ENCODE measurements around the gene RPS28.
"Not testable (repeated sequence)": the region's sequence is repeated elsewhere in the genome, so short reads cannot be mapped to it uniquely, and the experiment has no call there.

RPS28 gene

DNA sequence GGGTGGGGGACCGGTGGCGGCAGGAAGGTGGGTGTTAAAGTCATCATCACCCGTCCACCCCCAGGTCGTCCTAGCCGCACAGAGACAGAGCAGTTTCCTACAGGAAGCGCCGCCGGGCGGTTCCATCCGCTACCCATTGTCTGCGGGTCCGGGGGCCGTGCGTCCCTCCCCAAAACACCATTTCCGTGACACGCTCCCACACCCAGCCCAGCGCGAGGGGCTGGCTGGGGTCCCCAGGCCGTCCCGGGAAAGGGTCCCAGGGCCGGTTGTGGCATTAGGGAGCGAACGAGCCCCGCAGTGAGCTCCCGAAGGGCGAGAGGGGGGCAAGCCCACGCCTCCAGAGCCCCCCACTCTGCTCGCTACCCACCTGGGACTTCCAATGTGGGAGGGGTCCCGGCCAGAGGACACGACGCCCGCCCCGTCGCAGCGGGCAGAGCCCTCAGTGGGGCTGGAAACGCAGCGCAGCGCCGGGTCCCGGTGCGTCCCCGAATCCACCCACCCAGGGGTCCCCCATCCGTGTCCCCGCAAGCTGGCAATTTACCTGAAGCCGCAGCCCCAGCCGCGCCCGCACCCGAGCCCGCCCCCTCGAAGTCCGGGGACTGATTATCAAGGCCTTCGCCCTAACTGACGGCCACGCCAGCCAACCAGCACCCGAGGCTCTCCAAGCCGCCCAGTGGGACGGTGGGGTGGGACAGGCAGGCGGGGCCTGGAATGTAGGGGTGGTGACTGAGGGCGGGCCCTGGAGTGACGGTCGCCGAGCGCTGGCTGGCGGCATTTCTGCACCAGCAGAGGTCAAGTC lies 21.6 kb downstream of the RPS28 start, which contains the start of gene KANK3:
KANK3 (minus strand) TSS at position 579 of the 799 bp plus-strand sequence. CDS start 5,434 bp downstream, outside the sequence.
- DNase-seq = peak; percentile 95 to 98 (median 96)

DNA sequence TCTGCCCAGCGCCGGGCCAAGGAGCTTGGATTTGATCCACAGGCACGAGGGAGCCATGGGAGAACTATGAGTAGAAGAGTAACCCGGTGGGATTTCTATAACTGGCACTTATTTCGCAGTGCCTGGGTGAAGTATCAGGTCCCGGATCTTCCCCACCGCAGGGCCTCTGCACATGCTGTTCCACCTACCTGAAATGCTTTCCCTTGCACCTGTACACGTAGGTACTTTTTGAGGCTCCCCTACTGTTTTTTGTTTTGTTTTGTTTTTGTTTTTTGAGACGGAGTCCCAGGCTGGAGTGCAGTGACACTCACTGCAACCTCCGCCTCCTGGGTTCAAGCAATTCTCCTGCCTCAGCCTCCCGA lies 22.2 kb downstream of the RPS28 start:
- no peak for DNase-seq

DNA sequence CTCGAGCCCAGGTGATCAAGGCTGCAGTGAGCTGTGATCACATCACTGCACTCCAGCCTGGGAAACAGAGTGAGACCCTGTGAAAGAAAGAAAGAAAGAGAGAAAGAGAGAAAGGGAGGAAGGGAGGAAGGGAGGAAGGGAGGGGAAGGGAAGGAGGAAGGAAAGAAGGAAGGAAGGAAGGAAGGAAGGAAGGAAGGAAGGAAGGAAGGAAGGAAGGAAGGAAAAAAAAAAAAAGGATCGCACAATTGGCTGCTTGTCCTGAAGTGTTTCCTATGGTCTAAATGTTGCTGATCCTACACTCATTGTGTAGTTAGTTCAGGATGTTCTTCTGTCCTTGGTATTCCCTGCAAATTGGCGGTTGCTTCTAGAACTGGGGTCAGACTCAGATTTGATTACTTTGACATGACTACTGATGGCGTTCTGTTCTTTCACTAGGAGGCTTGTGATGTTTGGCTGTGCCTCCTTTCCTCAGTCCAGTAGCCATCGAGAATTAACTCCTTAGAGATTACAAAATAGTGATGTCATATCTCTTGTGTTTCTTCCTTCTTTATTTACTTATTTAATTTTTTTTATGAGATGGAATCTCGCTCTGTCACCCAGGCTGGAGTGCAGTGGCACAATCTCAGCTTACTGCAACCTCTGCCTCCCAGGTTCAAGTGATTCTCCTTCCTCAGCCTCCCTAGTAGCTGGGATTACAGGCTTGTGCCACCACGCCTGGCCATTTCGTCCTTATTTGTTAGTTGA lies 28.5 kb downstream of the RPS28 start:
- DNase-seq = not testable (repeated sequence)

DNA sequence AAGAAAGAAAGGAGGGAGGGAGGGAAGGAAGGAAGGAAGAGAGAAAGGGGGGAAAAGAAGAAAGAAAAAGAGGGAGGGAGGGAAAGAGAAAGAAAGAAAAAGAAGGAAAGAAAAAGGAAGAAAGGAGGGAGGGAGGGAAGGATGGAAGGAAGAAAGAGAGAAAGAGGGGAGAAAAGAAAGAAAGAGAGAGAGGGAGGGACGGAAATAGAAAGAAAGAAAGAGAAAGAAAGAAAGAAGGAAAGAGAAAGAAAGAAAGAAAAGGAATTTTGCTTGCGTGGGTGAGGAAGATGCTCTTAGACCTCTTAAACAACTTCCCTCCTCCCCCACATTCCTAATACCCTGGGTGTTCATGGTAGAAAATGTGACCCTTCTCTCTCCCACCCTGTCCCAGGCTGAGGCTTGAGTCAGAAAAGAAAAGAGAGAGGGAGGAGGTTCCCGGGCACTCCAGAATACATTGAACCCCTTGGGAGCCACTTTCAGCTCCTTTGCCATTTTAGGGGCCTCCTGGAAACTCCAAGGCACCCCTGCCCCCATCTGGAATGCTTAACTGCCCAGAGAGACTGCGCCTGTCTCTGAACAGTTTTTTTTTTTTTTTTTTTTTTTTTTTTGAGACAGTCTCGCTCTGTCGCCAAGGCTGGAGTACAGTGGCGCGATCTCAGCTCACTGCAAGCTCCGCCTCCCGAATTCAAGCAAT lies 31.0 kb downstream of the RPS28 start:
- DNase-seq = peak in 3 of 4 experiments; percentile 31 to 51 (median 49)

DNA sequence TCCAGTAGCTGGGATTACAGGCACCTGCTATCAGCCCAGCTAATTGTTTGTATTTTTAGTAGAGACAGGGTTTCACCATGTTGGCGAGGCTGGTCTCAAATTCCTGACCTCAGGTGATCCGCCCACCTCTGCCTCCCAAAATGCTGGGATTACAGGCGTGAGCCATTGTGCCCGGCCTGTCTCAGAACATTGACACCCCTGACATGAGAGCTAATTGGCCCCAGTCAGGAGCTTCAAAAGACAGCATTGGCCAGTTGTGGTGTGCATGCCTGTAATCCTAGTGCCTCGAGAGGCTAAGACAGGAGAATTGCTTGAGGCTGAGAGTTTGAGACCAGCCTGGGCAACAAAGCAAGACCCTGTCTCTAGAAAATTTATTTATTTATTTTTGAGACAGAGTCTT lies 31.5 kb downstream of the RPS28 start:
- not testable (repeated sequence) for DNase-seq

DNA sequence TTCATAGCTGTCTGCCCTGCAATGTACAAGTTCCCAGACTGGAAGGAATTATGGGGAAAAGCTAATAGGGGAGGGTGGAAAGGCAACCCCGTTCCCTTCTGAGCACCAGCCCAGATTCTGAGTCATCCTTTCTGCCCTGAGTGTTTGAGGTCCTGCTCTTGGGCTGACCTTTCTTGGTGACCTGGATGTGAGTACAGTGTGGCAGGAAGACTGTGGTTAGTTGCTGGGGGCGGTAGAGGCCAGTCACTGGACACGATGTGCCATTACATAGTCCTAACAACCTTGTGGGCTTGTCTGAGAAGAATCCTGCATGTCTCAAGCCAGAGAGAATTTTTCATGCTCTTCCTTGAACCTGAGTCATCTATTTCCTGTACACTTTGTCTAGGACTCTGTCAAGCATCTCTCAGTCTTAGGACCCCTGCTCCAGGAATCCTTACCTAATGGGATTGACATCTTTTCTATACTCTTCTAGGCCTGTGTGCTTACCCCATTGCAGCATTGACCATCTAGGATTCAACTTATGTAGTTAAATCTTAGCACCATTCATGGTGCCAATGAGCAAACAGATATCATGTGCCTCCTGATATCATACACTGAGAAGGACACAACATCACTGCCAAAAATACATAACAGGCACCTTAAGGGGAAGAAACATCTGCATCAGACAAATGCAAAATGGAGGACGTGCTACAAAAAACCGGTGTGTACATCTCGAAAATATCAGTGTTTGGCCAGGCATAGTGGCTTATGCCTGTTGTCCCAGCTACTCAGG lies 34.5 kb downstream of the RPS28 start:
- DNase-seq = peak; percentile 84 to 94 (median 88)

DNA sequence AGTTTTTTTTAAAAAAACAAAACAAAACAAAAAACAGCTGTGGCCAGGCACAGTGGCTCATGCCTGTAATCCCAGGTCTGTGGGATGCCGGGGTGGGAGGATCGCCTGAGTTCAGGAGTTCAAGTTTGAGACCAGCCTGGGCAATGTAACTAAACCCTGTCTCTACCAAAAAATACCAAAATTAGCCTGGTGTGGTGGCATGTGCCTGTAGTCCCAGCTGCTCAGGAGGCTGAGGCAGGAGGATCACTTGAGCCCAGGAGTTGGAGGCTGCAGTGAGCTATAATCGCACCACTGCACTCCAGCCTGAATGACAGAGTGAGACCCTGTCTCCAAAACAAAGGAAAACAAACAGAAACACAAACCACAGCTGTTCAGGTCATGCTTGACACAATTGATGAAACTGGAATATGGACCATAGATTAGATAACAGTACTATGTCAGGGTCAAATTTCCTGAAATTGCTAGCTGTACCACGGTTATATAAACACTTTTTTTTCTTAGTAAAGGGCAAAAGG lies 35.8 kb downstream of the RPS28 start:
- DNase-seq = no peak

DNA sequence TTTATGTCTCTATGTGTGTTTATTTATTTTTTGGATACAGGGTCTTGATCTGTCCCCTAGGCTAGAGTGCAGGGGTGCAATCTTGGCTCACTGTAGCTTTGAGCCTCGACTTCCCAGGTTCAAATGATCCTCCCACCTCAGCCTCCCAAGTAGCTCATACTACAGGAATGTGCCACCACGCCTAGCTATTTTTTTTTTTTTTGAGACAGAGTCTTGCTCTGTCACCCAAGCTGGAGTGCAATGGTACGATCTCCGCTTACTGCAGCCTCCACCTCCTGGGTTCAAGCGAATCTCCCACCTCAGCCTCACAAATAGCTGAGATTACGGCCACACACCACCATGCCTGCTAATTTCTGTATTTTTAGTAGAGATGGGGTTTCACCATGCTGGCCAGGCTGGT lies 37.7 kb downstream of the RPS28 start:
- DNase-seq = no peak

DNA sequence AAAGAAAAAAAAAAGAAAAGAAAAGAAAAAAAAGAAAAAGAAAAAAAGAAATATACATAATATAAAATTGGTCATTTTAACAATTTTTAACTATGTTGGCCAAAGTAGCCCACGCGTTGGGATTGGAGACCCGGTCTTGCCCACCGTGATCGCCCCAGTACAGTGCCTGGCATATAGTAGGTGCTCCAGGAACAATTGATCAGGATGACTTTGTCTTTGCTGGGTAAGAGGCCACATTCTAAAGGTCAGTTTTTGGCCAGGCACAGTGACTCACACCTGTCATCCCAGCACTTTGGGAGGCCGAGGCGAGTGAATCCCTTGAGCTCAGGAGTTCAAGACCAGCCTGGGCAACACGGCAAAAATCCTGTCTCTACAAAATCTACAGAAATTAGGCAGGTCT lies 38.9 kb downstream of the RPS28 start:
- no peak for DNase-seq

DNA sequence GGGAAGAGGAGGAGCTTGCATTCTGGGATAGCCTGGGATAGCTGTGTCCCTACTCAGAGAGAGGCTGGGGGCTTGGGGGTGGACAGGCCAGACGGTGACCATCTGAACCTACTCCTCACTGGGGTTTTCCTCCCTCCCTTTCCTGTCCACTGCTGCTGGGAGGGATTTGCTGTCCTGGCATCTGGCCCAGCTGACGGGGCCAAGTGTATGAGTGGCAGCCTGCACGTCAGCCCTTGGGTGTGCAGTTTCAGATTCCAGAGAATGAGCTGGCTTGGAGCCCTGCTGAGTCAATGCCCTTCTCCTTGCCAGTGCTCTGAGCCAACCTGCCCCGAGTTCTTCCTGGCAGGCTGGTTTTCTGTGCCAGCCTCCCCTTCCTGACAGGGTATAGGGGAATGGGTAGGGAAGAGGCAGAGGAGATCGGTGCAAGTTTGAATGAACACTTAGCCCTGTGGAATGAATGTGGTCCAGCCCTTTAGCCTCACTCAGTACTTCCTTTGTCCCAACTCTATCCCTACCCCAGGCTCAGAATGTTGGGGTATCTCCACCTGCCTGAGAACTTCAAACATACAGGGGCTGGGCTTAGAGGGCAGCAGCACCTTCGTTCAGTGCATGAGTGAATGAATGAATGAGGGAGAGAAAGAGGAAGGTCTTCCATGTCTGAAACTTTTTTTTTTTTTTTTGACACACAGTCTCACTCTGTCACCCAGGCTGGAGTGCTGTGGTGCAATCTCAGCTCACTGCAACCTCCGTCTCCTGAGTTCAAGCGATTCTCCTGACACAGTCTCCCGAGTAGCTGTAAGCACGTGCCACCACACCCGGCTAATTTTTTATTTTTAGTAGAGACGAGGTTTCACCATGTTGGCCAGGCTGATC lies 40.9 kb downstream of the RPS28 start:
- DNase-seq = peak; percentile 87 to 93 (median 89)

DNA sequence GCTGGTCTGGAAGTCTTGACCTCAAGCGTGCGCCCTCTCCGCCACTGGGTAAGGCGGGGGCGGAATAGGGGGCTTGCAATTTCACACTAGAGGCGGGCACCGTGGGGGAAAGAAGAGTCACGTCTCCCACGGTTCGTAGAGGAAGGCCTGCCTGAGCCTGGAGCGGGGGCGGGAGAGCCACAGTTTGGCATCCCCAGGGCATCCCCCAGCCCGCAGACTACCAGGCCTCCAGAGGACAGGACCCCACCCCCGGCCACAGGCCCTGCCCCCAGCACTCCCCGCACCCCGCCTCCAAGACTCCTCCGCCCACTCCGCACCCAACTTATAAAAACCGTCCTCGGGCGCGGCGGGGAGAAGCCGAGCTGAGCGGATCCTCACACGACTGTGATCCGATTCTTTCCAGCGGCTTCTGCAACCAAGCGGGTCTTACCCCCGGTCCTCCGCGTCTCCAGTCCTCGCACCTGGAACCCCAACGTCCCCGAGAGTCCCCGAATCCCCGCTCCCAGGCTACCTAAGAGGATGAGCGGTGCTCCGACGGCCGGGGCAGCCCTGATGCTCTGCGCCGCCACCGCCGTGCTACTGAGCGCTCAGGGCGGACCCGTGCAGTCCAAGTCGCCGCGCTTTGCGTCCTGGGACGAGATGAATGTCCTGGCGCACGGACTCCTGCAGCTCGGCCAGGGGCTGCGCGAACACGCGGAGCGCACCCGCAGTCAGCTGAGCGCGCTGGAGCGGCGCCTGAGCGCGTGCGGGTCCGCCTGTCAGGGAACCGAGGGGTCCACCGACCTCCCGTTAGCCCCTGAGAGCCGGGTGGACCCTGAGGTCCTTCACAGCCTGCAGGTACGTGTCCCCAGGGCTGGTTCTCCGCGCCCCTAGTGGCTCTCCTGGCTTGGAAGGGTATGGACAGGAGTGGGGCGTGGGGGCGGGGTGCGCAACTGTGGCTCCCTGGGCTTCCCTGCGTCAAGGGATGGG lies 42.8 kb downstream of the RPS28 start, which contains the start of gene ANGPTL4:
ANGPTL4 (plus strand) TSS at position 353 of the 969 bp plus-strand sequence; CDS start at position 520, 167 bp downstream.
- DNase-seq = peak; percentile 20 to 52 (median 41)

DNA sequence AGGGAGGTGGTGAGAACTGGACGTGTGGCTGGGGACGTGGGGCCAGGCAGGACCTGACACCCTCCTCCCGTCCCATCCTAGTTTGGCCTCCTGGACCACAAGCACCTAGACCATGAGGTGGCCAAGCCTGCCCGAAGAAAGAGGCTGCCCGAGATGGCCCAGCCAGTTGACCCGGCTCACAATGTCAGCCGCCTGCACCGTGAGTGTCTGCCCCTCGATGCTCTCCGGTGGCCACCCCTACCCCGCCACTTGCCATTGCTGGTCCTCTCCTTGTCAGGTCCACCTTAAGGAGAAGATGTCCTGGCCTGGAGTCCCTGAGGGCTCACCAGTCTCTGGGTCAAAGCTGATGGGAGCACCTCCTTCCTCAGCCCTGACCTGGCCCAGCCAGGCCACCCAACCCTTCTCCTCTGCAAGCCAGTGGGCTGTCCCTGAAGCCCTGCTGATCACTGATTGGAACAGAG lies 44.9 kb downstream of the RPS28 start:
- DNase-seq = no peak

DNA sequence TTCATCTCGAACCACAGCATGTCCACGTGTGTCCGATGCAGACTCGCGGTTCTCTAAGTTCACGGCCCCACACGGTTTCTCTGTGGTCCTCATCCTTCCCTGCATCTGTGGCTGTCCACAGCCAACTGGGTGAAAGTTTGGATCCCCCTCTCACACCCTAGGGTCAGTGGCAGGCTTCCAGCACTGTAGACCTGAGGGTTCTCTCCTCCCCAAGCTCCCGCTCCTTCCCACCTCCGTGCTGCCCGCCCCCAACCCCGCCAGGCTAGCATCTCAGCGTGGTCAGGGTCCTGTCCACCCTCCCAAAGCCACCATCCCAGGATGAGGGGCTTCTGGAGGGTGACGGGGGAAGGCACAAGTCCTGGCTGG lies 45.6 kb downstream of the RPS28 start:
- no peak for DNase-seq

DNA sequence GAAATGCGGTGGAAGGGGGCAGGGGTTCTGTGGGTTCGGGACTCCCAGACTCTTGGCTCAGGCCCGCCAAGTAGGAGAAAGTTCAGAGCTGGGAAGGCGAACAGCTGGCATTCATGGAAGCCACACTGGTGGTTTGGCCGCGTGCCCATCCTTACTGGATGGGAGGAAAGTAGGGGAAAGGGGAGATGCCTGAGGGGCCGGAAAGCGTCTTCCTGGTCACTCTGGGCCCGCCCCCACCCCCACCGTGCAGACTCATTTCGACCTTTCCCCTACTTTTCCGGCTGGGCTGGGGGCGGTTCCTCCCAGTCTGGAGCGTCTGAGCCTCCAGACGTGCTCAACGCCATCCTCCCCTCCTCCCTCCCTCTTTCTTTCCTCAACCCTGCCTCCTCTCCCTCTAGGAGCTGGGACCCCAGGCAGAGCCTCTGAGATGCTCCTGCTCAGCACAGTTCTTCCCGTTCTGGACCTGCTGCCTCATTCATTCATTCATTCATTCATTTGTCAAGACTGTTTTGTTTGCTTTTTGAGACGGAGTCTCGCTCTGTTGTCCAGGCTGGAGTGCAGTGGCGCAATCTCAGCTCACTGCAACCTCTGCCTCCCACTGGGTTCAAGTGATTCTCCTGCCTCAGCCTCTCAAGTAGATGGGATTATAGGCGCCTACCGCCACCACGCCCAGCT lies 46.2 kb downstream of the RPS28 start:
- DNase-seq = peak; percentile 24 to 52 (median 38)

DNA sequence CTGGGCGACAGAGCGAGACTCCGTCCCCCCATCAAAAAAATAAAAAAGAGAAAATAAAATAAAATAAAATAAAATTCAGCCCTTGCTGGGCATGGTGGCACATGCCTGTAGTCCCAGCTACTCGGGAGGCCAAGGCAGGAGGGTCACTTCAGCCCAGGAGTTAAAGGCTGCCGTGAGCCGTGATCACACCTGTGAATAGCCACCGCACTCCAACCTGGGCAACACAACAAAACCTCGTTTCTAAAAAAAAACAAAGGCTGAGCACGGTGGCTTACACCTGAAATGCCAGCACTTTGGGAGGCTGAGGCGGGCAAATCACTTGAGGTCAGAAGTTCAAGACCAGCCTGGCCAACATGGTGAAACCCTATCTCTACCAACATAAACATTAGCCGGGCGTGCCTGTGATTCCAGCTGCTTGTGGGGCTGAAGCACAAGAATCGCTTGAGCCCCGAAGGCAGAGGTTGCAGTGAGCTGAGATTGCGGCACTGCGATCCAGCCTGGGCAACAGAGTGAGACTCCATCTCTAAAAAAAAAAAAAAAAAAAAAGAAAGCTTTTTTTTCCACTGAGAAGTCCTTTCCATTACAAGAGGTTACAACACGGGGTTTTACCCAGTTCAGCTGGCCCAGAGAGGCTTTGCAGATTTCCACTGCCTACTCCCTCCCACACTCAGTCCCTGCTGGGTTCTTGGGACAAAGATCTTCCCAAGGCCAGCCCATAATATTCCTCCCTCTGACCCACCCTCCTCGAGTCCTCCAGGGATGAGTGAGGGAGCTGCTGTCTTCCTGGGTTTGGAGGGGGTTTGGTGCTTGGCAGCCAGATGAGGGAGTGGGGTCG lies 49.1 kb downstream of the RPS28 start:
- peak in 3 of 4 experiments; percentile 29 to 62 (median 43) for DNase-seq

DNA sequence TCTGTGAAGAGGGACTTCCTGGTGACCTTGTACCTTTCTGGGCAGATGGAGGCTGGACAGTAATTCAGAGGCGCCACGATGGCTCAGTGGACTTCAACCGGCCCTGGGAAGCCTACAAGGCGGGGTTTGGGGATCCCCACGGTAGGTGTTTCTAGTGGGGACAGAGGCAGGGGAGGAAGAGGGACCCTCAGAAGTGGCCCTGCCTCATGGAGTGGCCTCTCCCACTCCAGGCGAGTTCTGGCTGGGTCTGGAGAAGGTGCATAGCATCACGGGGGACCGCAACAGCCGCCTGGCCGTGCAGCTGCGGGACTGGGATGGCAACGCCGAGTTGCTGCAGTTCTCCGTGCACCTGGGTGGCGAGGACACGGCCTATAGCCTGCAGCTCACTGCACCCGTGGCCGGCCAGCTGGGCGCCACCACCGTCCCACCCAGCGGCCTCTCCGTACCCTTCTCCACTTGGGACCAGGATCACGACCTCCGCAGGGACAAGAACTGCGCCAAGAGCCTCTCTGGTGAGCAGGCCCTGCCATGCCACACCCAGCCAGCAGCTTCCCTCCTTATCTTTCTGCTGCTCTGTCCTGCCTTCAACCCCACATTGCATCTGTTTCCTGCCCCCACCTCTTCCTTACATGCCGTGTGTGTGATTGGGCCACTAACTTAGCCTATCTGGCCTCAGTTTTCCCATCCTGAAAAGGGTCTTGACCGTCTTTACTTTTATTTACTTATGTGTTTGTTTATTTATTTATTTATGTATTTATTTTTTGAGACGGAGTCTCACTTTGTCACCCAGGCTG lies 49.9 kb downstream of the RPS28 start:
- DNase-seq = no peak

All from suppressor macrophage (primary cell).